ENCODE measurements around the gene ADAMTSL5. TPM values are rescaled to one million over a fixed set of nuclear protein-coding genes. Genes with fewer than 3 reads are reported as not detected.

Gene ADAMTSL5
- polyA plus RNA-seq, 3 donors = 0.09 TPM; not detected in 2

DNA sequence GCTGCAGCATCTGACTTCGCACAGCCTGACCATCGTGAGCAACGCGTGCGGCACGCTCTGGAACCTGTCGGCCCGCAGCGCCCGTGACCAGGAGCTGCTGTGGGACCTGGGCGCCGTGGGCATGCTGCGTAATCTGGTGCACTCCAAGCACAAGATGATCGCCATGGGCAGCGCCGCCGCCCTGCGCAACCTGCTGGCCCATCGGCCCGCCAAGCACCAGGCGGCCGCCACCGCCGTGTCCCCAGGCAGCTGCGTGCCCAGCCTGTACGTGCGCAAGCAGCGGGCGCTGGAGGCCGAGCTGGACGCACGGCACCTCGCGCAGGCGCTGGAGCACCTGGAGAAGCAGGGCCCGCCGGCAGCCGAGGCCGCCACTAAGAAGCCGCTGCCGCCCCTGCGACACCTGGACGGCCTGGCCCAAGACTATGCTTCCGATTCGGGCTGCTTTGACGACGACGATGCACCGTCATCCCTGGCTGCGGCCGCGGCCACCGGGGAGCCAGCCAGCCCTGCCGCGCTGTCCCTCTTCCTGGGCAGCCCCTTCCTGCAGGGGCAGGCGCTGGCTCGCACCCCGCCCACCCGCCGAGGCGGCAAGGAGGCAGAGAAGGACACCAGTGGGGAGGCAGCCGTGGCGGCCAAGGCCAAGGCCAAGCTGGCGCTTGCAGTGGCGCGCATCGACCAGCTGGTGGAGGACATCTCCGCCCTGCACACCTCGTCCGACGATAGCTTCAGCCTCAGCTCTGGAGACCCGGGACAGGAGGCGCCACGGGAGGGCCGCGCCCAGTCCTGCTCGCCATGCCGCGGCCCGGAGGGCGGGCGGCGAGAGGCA is 47.4 kb downstream of the ADAMTSL5 start:
- Histone ChIP-seq H2AFZ (ENCODE audit: insufficient read depth, low read depth, low read length, poor library complexity, severe bottlenecking) (no peak overlapping the region), H3K36me3 (replicated peaks in 1 of 2; ENCODE audit: control insufficient read depth in 1 of 2, insufficient read depth in 2 of 2, low read length in 2 of 2) (no peaks in the 10 kb centered on the region), H3K4me2 (replicated peaks; ENCODE audit: extremely low read depth, low read length, poor library complexity, severe bottlenecking) (no peak overlapping the region), H3K27ac (ENCODE audit: low read depth in 1 of 2, low read length in 2 of 2) (no peak overlapping the region), H3K9me3 (replicated peaks in 1 of 2; ENCODE audit: control insufficient read depth in 1 of 2, insufficient read depth in 1 of 2, low read length in 2 of 2) (peaks cover 0 to 7% of the 10 kb centered on the region in 2 donors), H3K27me3 (ENCODE audit: control insufficient read depth in 2 of 2, insufficient read depth in 2 of 2, low read length in 2 of 2) (peaks cover 37 to 38% of the 10 kb centered on the region in 2 donors), H3K4me3 (replicated peaks in 1 of 3; ENCODE audit: low read depth in 2 of 3, low read length in 3 of 3) (no peak overlapping the region), H3K4me1 (ENCODE audit: control insufficient read depth in 1 of 2, insufficient read depth in 2 of 2, low read length in 2 of 2) (peaks cover 7 to 22% of the 10 kb centered on the region in 2 donors), H3K79me2 (ENCODE audit: insufficient read depth, low read length) (no peaks in the 10 kb centered on the region), H3K9ac (ENCODE audit: insufficient read depth, low read length, poor library complexity, severe bottlenecking) (no peak overlapping the region), H4K20me1 (ENCODE audit: insufficient read depth, low read length) (peaks cover 56% of the 10 kb centered on the region)
- intact Hi-C loops (cut with micrococcal nuclease) = no loop called here
- Mint-ChIP-seq H3K27me3 (ENCODE audit: low read depth in 3 of 3) (peaks cover 25 to 57% (median 42%) of the 10 kb centered on the region in 3 donors), H3K4me3 (peak overlapping the region in 1 of 2 donors; percentile 51), H3K36me3 (peaks cover 0 to 8% of the 10 kb centered on the region in 2 donors), H3K27ac (no peak overlapping the region), H3K4me1 (peaks cover 4% of the 10 kb centered on the region), H3K9me3 (peaks cover 0 to 7% (median 0%) of the 10 kb centered on the region in 7 donors)
- TF ChIP-seq, protein P1, sequence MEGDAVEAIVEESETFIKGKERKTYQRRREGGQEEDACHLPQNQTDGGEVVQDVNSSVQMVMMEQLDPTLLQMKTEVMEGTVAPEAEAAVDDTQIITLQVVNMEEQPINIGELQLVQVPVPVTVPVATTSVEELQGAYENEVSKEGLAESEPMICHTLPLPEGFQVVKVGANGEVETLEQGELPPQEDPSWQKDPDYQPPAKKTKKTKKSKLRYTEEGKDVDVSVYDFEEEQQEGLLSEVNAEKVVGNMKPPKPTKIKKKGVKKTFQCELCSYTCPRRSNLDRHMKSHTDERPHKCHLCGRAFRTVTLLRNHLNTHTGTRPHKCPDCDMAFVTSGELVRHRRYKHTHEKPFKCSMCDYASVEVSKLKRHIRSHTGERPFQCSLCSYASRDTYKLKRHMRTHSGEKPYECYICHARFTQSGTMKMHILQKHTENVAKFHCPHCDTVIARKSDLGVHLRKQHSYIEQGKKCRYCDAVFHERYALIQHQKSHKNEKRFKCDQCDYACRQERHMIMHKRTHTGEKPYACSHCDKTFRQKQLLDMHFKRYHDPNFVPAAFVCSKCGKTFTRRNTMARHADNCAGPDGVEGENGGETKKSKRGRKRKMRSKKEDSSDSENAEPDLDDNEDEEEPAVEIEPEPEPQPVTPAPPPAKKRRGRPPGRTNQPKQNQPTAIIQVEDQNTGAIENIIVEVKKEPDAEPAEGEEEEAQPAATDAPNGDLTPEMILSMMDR (IDR thresholded peaks at IDR 0.05) = peak; percentile 36
- no peak for DNase-seq
- WGBS (ENCODE audit: insufficient coverage) = 38% methylated on average over 83 of the region's 83 CpGs

DNA sequence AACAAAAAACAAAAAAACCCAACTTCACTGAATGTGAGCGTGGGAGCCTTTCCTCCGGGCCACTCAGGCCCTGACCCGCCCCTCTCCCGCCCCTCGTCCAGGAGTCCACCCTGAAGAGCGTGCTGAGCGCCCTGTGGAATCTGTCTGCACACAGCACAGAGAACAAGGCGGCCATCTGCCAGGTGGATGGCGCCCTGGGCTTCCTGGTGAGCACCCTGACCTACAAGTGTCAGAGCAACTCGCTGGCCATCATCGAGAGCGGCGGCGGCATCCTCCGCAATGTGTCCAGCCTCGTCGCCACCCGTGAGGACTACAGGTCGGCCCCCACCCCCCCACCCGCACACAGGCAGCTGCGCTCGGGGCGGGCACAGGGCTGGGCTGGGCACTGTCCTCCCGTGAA is 51.0 kb downstream of the ADAMTSL5 start:
- Mint-ChIP-seq H3K27ac (no peak overlapping the region), H3K4me1 (peaks cover 11% of the 10 kb centered on the region), H3K27me3 (ENCODE audit: low read depth in 3 of 3) (peaks cover 38 to 57% (median 55%) of the 10 kb centered on the region in 3 donors), H3K36me3 (peaks cover 6 to 14% of the 10 kb centered on the region in 2 donors), H3K4me3 (no peak overlapping the region), H3K9me3 (peaks cover 0 to 6% (median 3%) of the 10 kb centered on the region in 7 donors)
- Histone ChIP-seq H3K36me3 (replicated peaks in 1 of 2; ENCODE audit: control insufficient read depth in 1 of 2, insufficient read depth in 2 of 2, low read length in 2 of 2) (no peaks in the 10 kb centered on the region), H3K4me1 (ENCODE audit: control insufficient read depth in 1 of 2, insufficient read depth in 2 of 2, low read length in 2 of 2) (peaks cover 0 to 15% of the 10 kb centered on the region in 2 donors), H3K9ac (ENCODE audit: insufficient read depth, low read length, poor library complexity, severe bottlenecking) (no peak overlapping the region), H4K20me1 (ENCODE audit: insufficient read depth, low read length) (peaks cover 42% of the 10 kb centered on the region), H3K27ac (ENCODE audit: low read depth in 1 of 2, low read length in 2 of 2) (no peak overlapping the region), H3K4me3 (replicated peaks in 1 of 3; ENCODE audit: low read depth in 2 of 3, low read length in 3 of 3) (no peak overlapping the region), H3K79me2 (ENCODE audit: insufficient read depth, low read length) (no peaks in the 10 kb centered on the region), H3K9me3 (replicated peaks in 1 of 2; ENCODE audit: control insufficient read depth in 1 of 2, insufficient read depth in 1 of 2, low read length in 2 of 2) (peaks cover 0 to 13% of the 10 kb centered on the region in 2 donors), H3K4me2 (replicated peaks; ENCODE audit: extremely low read depth, low read length, poor library complexity, severe bottlenecking) (no peak overlapping the region), H3K27me3 (ENCODE audit: control insufficient read depth in 2 of 2, insufficient read depth in 2 of 2, low read length in 2 of 2) (peaks cover 25 to 35% of the 10 kb centered on the region in 2 donors), H2AFZ (ENCODE audit: insufficient read depth, low read depth, low read length, poor library complexity, severe bottlenecking) (no peak overlapping the region)
- intact Hi-C loops (cut with micrococcal nuclease) = no loop called here
- no peak for DNase-seq
- 96% methylated on average over 9 of the region's 24 CpGs for WGBS (ENCODE audit: insufficient coverage)
- TF ChIP-seq, protein P1 (IDR thresholded peaks at IDR 0.05) = no peak

All from CD14-positive monocyte (primary cell).